ENCODE results near the gene DTNA. TPM values are rescaled to one million over a fixed set of nuclear protein-coding genes. Genes with fewer than 3 reads are reported as not detected.

DTNA gene
- total RNA-seq, 2 donors from 2014 or later, result 41.0 to 78.4 TPM

DNA sequence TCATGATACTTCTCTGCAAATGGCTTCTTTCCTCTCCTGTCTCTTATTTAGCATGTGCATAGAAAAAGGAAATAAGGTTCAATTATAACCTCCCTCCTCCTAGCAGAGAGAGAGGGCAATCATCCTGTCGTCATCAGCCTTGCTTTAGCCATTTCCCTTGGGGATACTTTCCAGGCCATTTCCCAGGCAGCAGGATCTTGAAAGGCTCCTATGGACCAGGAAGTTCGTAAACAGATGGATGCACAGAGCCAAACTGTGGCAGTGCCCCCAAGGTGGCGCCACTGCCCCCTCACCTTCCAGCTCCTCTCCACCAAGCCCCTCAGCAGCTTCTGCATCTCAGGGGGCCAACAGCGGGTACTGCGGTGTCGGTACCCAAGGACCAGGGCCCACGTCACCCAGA lies 157.4 kb downstream of the DTNA start:
- no peaks in the 10 kb centered on the region for H3K9me3 ChIP-seq
- peaks cover 5% of the 10 kb centered on the region for H3K36me3 ChIP-seq
- no peaks in the 10 kb centered on the region for H3K27me3 ChIP-seq (replicated peaks; ENCODE audit: insufficient read depth)
- no peak overlapping the region for H3K4me3 ChIP-seq
- peaks cover 17 to 23% of the 10 kb centered on the region in 2 donors for H3K4me1 ChIP-seq (ENCODE audit: control insufficient read depth in 1 of 2, low read depth in 2 of 2)
- ATAC-seq (ENCODE audit: insufficient number of reproducible peaks, low FRiP score, low read depth) (peak; percentile 57), DNase-seq (ENCODE audit: low spot score) (no peak)
- TF ChIP-seq, protein P1, sequence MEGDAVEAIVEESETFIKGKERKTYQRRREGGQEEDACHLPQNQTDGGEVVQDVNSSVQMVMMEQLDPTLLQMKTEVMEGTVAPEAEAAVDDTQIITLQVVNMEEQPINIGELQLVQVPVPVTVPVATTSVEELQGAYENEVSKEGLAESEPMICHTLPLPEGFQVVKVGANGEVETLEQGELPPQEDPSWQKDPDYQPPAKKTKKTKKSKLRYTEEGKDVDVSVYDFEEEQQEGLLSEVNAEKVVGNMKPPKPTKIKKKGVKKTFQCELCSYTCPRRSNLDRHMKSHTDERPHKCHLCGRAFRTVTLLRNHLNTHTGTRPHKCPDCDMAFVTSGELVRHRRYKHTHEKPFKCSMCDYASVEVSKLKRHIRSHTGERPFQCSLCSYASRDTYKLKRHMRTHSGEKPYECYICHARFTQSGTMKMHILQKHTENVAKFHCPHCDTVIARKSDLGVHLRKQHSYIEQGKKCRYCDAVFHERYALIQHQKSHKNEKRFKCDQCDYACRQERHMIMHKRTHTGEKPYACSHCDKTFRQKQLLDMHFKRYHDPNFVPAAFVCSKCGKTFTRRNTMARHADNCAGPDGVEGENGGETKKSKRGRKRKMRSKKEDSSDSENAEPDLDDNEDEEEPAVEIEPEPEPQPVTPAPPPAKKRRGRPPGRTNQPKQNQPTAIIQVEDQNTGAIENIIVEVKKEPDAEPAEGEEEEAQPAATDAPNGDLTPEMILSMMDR (IDR thresholded peaks at IDR 0.05), result peak; percentile 11
- peak overlapping the region; percentile 20 to 62 for H3K27ac ChIP-seq

GRCh38 chr18:34870555-34871310 lies 160.6 kb downstream of the DTNA start:
- ATAC-seq (ENCODE audit: insufficient number of reproducible peaks, low FRiP score, low read depth) (no peak), DNase-seq (ENCODE audit: low spot score) (no peak)
- Histone ChIP-seq H3K36me3 (no peaks in the 10 kb centered on the region), H3K9me3 (no peaks in the 10 kb centered on the region), H3K4me1 (ENCODE audit: control insufficient read depth in 1 of 2, low read depth in 2 of 2) (peaks cover 17 to 23% of the 10 kb centered on the region in 2 donors), H3K27me3 (replicated peaks; ENCODE audit: insufficient read depth) (no peaks in the 10 kb centered on the region), H3K27ac (no peak overlapping the region), H3K4me3 (no peak overlapping the region)
- TF ChIP-seq, protein P1 (IDR thresholded peaks at IDR 0.05), result no peak

- no peak overlapping the region for H3K27ac ChIP-seq
- H3K27me3 ChIP-seq (replicated peaks; ENCODE audit: insufficient read depth), result no peaks in the 10 kb centered on the region
- H3K4me3 ChIP-seq, result no peak overlapping the region
- H3K9me3 ChIP-seq, result no peaks in the 10 kb centered on the region
- DNase-seq (ENCODE audit: low spot score) (no peak), ATAC-seq (ENCODE audit: insufficient number of reproducible peaks, low FRiP score, low read depth) (no peak)
- TF ChIP-seq, protein P1 (IDR thresholded peaks at IDR 0.05), result no peak
- no peaks in the 10 kb centered on the region for H3K36me3 ChIP-seq
- H3K4me1 ChIP-seq (ENCODE audit: control insufficient read depth in 1 of 2, low read depth in 2 of 2), result peaks cover 17 to 23% of the 10 kb centered on the region in 2 donors
These were observed 161.3 kb downstream of the DTNA start for GRCh38 chr18:34871435-34871834.

- no peaks in the 10 kb centered on the region for H3K36me3 ChIP-seq
- no peaks in the 10 kb centered on the region for H3K27me3 ChIP-seq (replicated peaks; ENCODE audit: insufficient read depth)
- H3K4me3 ChIP-seq, result no peak overlapping the region
- DNase-seq (ENCODE audit: low spot score) (no peak), ATAC-seq (ENCODE audit: insufficient number of reproducible peaks, low FRiP score, low read depth) (no peak)
- TF ChIP-seq, protein P1 (IDR thresholded peaks at IDR 0.05), result no peak
- no peaks in the 10 kb centered on the region for H3K9me3 ChIP-seq
- H3K27ac ChIP-seq, result no peak overlapping the region
- H3K4me1 ChIP-seq (ENCODE audit: control insufficient read depth in 1 of 2, low read depth in 2 of 2), result peaks cover 15 to 21% of the 10 kb centered on the region in 2 donors
These were observed 162.0 kb downstream of the DTNA start for GRCh38 chr18:34872066-34872465.

- H3K9me3 ChIP-seq, result no peaks in the 10 kb centered on the region
- DNase-seq (ENCODE audit: low spot score) (no peak), ATAC-seq (ENCODE audit: insufficient number of reproducible peaks, low FRiP score, low read depth) (no peak)
- no peak overlapping the region for H3K27ac ChIP-seq
- TF ChIP-seq, protein P1 (IDR thresholded peaks at IDR 0.05), result no peak
- no peak overlapping the region for H3K4me3 ChIP-seq
- H3K36me3 ChIP-seq, result no peaks in the 10 kb centered on the region
- H3K27me3 ChIP-seq (replicated peaks; ENCODE audit: insufficient read depth), result no peaks in the 10 kb centered on the region
- H3K4me1 ChIP-seq (ENCODE audit: control insufficient read depth in 1 of 2, low read depth in 2 of 2), result peaks cover 0 to under 1% of the 10 kb centered on the region in 2 donors
These were observed 164.0 kb downstream of the DTNA start for GRCh38 chr18:34873986-34874580.
